ENCODE results near the gene PHF5A.

The PHF5A gene, protein sequence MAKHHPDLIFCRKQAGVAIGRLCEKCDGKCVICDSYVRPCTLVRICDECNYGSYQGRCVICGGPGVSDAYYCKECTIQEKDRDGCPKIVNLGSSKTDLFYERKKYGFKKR

DNA sequence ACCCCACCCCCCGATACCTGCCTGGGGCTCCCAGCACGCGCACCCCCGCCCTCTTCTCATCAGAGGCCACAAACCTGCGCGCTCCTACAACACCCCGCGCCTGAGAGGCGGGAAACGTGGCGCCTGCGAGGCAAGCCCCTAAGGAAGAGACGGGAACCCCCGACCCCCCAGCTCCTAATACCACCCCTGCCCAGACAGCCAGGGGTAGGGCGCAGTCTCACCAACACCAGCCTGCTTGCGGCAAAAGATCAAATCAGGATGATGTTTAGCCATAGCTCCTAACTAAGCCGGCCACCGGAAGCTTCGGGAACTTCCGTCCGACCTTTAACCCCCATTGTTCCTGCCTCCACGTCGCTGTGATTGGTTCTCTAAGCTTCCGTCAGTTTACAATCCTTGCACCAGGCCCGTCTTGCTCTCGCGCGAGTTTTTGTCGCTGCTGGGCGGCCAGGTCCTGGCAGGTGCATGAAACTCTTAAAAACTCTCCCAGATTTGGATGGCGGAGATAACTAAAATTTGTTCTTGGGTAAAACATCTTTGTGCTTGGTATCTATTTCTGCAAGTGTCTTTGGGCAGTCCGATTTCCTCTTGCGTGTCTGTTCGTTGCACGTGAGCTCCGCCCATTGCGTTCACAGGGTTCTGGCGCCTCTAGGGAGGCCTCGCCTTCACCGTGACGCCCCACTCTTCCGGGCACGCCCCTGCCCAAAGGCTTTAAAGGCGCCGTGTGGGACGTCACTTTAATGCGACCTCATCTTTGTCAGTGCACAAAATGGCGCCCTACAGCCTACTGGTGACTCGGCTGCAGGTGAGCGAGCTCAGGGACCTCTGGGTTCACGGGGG, at the start of gene PHF5A, which contains the start of gene ACO2:
Gene PHF5A, minus strand, starts transcription at position 312 of the 837 bp plus-strand sequence. Its CDS starts 39 bp downstream, at position 273.
Gene ACO2, plus strand, starts transcription at position 737 of the 837 bp plus-strand sequence. Its CDS starts 30 bp downstream, at position 767.
- Mint-ChIP-seq H3K9me3 (no peaks in the 10 kb centered on the region), H3K4me1 (peaks cover 59% of the 10 kb centered on the region), H3K36me3 (ENCODE audit: low read depth) (peaks cover 49% of the 10 kb centered on the region), H3K27me3 (no peaks in the 10 kb centered on the region), H3K4me3 (peak within 1 kb of the TSS; percentile 86), H3K27ac (peak within 1 kb of the TSS; percentile 100)
- ATAC-seq (peak; percentile 94), DNase-seq (peak; percentile 99)

DNA sequence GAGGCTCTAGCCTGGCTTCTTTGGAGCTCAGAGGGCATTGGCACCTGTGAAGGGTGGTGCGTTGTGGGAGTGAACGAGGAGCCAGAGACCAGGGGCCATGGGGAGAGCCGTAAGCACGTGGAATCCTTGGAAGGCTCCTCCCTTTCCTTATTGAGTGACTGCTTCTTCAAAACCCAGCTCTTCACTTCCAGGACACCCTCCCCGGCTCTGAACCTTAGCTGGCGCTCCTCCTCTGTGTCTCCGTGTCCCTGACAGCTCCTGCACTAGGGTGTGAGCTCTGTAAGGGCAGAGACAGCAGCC, 49.5 kb upstream of the PHF5A start:
- H3K27me3 Mint-ChIP-seq: no peaks in the 10 kb centered on the region
- no peak for DNase-seq
- no peak overlapping the region for H3K4me3 Mint-ChIP-seq
- H3K4me1 Mint-ChIP-seq: peaks cover 13% of the 10 kb centered on the region
- no peak for ATAC-seq
- no peaks in the 10 kb centered on the region for H3K9me3 Mint-ChIP-seq
- no peaks in the 10 kb centered on the region for H3K36me3 Mint-ChIP-seq (ENCODE audit: low read depth)
- no peak overlapping the region for H3K27ac Mint-ChIP-seq

DNA sequence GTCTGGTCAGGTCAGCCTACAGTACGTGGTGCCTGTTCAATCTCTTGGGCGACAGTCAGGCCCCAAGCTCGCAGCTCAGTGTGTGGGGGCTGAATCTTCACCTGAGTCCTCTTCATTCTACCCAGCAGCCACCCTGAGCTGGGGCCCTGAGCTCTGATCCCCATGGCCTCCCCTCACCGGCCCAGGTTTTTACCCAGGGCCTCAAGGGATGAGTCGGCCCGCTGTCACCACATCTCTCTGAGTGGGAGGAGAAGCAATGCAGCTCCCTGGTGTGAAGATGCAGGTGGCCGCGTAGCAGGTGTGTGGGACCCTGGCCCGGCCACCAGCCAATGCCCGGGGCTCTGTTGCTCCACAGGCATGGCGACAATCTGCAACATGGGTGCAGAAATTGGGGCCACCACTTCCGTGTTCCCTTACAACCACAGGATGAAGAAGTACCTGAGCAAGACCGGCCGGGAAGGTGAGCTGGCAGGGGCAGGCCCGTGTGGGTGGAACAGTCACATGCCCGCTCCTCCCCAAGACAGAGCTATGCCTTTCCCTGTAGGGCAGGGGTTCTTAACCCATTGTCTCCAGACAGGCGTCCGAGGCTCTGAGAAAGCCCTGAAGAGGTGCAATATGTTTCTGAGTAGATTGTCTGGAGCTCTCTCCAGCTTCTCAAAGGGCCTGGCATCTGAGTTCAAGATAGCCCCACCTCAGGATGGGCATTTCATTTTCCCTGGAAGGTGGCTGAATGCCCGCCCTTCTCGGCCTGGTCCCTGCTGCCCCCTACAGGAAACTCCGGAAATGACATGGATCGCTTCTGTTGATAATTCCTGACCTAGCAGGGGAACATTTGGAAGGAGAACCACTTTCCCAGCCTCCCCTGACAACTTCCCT, 48.9 kb upstream of the PHF5A start:
- H3K9me3 Mint-ChIP-seq: no peaks in the 10 kb centered on the region
- no peaks in the 10 kb centered on the region for H3K27me3 Mint-ChIP-seq
- H3K4me1 Mint-ChIP-seq: peaks cover 13% of the 10 kb centered on the region
- H3K36me3 Mint-ChIP-seq (ENCODE audit: low read depth): peaks cover 3% of the 10 kb centered on the region
- H3K4me3 Mint-ChIP-seq: no peak overlapping the region
- ATAC-seq (peak; percentile 67), DNase-seq (peak; percentile 53)
- peak overlapping the region; percentile 31 for H3K27ac Mint-ChIP-seq

DNA sequence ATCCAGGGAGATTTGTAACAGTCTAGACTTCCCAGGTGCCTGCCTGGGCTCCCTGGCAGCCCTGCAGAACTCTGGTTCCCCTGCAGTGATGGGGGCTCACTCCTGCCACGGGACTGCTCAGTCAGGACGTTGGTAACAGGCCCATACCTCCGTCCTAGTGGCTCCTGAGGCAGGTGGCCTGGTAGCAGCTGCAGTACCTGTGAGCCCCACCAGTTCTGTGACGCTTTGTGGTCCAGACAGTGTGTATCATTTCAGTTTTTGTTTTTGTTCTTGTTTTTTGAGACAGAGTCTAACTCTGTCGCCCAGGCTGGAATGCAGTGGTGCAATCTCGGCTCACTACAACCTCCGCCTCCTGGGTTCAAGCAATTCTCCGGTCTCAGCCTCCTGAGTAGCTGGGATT, 48.0 kb upstream of the PHF5A start:
- Mint-ChIP-seq H3K9me3 (no peaks in the 10 kb centered on the region), H3K27ac (no peak overlapping the region), H3K27me3 (no peaks in the 10 kb centered on the region), H3K36me3 (ENCODE audit: low read depth) (peaks cover 6% of the 10 kb centered on the region), H3K4me1 (peaks cover 13% of the 10 kb centered on the region), H3K4me3 (no peak overlapping the region)
- no peak for DNase-seq
- ATAC-seq: no peak

DNA sequence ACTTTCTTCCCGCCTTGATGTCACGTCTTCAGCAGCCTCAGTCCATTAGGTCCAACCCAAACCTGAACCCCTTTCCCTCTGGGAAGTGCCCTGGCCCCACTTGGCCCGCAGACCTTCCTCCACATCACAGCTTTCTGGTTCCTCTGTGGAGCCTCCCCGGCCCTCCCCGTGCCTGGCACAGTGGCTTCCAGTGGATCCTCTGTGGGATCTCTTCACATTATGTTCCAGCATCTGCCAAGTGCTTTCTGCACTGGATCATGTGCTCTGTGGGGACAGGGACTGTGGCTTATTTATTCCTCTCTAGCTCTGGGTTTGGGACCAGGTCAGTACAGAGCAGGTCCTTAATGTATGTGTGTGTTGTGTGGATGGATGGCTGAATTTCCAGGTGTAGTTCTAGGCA, 44.9 kb upstream of the PHF5A start:
- Mint-ChIP-seq H3K4me3 (no peak overlapping the region), H3K4me1 (peaks cover 13% of the 10 kb centered on the region), H3K36me3 (ENCODE audit: low read depth) (peaks cover 8% of the 10 kb centered on the region), H3K9me3 (no peaks in the 10 kb centered on the region), H3K27me3 (no peaks in the 10 kb centered on the region), H3K27ac (no peak overlapping the region)
- no peak for ATAC-seq
- no peak for DNase-seq

DNA sequence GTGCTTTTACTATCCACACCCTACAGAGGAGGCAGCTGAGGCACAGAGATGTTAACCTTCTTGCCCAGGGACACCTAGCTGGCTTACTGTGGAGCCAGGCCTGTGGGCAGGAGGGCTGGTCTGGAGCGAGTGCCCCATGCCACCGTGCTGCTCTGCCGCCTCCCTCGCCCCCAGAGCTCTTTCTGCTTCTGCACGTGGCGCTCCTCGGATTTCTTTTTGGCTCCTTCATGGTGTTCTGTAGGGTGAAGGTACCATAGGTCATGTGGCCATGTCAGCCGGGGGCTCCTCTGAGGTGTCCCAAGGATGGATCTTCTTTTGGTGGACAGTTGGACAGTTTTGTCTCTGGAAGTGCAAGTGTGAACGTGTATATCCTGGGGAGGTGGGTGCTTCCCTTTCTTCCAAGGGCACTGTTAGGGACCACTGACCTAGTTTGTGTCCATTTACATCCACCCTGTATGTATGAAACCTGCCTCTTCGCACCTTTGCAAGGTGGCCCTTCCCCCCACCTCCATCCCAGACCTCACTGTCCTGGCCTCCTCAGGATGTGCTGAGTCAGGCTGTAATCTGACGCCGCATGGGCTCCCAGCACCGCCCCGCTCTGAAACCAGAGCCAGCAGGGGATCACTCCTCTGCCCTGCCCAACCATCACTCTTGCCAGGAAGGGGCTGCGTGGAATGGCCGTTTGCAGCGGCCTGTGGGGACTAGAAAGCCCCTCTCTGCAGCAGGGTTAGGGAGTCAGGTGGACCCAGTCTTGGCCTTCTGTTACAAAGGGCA, 44.1 kb upstream of the PHF5A start:
- Mint-ChIP-seq H3K27me3 (no peaks in the 10 kb centered on the region), H3K36me3 (ENCODE audit: low read depth) (peaks cover 11% of the 10 kb centered on the region), H3K9me3 (no peaks in the 10 kb centered on the region), H3K4me1 (peaks cover 13% of the 10 kb centered on the region), H3K27ac (no peak overlapping the region), H3K4me3 (no peak overlapping the region)
- ATAC-seq: no peak
- no peak for DNase-seq

DNA sequence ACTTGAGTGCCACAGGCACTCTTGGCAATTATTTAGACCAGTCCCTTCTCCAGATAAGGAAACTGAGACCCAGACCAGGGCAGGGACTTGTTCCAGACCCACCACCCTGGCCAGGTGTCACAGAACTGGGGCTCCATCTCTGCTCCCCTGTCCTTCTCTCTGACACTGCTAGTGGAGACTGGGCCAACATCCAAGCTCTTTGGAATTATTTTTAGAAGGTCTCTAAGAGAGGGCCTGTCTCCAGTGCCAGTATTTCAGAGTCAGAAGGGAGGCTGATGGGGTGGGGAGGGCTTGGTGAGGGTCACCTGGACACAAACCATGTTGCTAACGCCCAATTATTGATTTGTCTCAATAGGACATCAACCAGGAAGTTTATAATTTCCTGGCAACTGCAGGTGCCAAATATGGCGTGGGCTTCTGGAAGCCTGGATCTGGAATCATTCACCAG, 43.1 kb upstream of the PHF5A start:
- no peak for ATAC-seq
- Mint-ChIP-seq H3K4me1 (peaks cover 4% of the 10 kb centered on the region), H3K27me3 (no peaks in the 10 kb centered on the region), H3K27ac (no peak overlapping the region), H3K9me3 (no peaks in the 10 kb centered on the region), H3K36me3 (ENCODE audit: low read depth) (peaks cover 11% of the 10 kb centered on the region), H3K4me3 (no peak overlapping the region)
- no peak for DNase-seq

DNA sequence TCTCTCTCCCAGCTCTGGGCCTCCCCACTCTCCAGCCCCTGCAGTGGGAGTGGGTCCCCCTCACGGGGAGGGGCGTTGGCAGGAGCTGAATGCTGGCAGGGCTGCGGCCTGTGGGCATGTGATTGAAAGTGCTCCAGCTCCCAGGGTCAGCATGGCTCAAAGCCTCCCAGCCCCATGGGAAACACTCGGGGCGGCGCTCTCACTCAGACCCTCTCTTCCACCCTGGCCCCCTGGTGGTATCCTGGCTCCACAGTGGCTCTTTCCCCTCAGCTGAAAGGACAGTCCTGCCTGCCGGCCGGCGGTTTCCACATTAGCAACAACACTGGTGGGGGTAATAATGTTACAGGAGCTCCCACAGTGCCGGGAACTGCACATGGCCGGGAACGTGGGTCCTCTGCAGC, 40.3 kb upstream of the PHF5A start:
- H3K9me3 Mint-ChIP-seq: no peaks in the 10 kb centered on the region
- H3K36me3 Mint-ChIP-seq (ENCODE audit: low read depth): peaks cover 14% of the 10 kb centered on the region
- no peaks in the 10 kb centered on the region for H3K27me3 Mint-ChIP-seq
- DNase-seq (no peak), ATAC-seq (no peak)
- H3K4me3 Mint-ChIP-seq: no peak overlapping the region
- no peaks in the 10 kb centered on the region for H3K4me1 Mint-ChIP-seq
- no peak overlapping the region for H3K27ac Mint-ChIP-seq

DNA sequence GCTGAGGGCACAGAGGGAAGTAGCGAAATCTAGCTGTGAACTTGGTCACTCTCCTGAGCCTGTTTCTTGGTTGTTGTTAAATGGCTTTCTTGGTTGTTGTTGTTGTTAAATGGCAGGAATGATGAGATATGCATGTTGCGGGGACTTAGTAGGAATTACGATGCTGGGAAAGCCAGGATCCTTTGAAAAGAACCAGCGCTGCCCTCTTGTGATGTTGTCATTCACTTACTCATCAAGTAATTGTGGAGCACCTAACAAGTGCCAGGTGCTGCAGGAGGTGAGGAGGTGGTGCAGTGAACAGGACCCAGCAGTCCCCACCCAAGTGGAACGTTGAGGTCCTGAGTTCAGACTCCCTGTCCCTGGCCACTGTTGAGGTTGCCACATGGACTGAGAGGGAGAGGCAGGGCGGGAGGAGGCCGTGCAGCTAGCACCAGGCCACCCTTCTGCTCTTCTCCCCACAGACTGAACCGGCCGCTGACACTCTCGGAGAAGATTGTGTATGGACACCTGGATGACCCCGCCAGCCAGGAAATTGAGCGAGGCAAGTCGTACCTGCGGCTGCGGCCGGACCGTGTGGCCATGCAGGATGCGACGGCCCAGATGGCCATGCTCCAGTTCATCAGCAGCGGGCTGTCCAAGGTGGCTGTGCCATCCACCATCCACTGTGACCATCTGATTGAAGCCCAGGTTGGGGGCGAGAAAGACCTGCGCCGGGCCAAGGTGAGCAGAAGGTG, 39.0 kb upstream of the PHF5A start:
- H3K27me3 Mint-ChIP-seq: no peaks in the 10 kb centered on the region
- H3K4me1 Mint-ChIP-seq: no peaks in the 10 kb centered on the region
- no peaks in the 10 kb centered on the region for H3K9me3 Mint-ChIP-seq
- no peak overlapping the region for H3K4me3 Mint-ChIP-seq
- no peak overlapping the region for H3K27ac Mint-ChIP-seq
- H3K36me3 Mint-ChIP-seq (ENCODE audit: low read depth): peaks cover 11% of the 10 kb centered on the region
- DNase-seq (no peak), ATAC-seq (no peak)

DNA sequence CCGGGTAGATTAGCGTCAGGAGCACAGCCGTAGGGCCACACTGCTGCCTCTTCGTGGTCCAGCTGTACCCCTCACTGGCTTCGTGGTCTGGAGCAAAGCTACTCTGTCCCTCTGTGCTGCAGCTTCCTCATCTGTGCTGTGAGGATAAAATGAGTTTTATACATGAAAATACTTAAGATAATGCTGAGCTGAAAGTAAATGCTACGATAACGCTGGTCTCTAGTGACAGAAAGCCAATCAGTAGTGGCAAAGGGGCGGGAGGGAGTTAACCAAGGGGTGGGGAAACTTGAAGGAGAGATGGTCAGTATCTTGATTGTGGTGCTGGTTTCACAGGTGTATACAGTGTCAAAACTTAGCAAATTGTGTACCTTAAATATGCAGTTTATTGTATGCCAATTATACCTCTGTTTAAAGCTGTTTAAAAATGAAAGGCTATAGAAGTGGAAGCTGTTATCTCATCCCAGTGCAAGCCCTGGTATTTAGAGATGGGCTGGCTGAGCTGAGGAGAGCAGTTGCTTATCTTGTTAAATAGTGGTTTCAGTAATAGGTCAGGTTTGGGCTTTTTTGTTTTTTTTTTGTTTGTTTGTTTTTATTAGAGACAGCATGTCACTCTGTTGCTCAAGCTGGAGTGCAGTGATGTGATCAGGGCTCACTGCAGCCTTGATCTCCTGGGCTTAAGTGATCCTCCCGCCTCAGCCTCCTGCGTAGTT, 37.2 kb upstream of the PHF5A start:
- peaks cover 16% of the 10 kb centered on the region for H3K36me3 Mint-ChIP-seq (ENCODE audit: low read depth)
- no peaks in the 10 kb centered on the region for H3K9me3 Mint-ChIP-seq
- ATAC-seq: no peak
- no peaks in the 10 kb centered on the region for H3K4me1 Mint-ChIP-seq
- no peak overlapping the region for H3K4me3 Mint-ChIP-seq
- H3K27ac Mint-ChIP-seq: no peak overlapping the region
- H3K27me3 Mint-ChIP-seq: no peaks in the 10 kb centered on the region
- no peak for DNase-seq

DNA sequence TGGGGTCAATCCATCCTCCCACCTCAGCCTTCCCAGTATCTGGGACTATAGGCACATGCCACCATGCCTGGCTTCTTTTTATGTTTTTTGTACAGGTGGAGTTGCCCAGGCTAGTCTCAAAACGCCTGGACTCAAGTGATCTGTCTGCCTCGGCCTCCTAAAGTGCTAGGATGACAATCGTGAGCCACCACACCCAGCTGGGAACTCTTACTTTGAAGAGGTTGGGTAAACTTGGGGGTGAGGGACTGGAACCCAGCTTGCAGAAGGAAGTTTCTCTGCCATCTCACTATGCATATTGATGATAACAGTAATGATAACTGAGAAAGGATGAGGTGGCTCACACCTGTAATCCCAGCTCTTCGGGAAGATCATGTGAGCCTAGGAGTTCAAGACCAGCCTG, 36.3 kb upstream of the PHF5A start:
- H3K4me3 Mint-ChIP-seq: no peak overlapping the region
- no peaks in the 10 kb centered on the region for H3K9me3 Mint-ChIP-seq
- H3K36me3 Mint-ChIP-seq (ENCODE audit: low read depth): peaks cover 17% of the 10 kb centered on the region
- no peak for DNase-seq
- no peaks in the 10 kb centered on the region for H3K4me1 Mint-ChIP-seq
- H3K27ac Mint-ChIP-seq: no peak overlapping the region
- H3K27me3 Mint-ChIP-seq: no peaks in the 10 kb centered on the region
- no peak for ATAC-seq

DNA sequence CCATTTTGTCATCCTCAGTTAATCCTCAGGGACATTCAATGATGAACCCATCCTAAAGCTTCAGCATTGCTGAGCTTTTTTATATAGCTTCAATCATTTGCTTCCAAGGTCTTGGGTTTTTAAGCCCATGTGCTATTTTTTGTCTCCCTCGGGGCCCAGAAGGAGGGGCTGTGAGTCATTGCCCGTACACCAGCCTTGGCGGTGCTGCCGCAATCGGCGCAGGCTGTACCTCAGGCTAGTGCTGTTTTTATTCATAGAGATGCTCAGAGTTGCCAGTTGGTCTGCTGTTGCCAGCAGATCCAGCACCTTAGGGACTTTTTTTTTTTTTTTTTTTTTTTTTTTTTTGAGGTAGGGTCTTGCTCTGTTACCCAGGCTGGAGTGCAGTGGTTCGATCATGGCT, 35.9 kb upstream of the PHF5A start:
- Mint-ChIP-seq H3K4me3 (no peak overlapping the region), H3K4me1 (no peaks in the 10 kb centered on the region), H3K27ac (no peak overlapping the region), H3K27me3 (no peaks in the 10 kb centered on the region), H3K9me3 (no peaks in the 10 kb centered on the region), H3K36me3 (ENCODE audit: low read depth) (peaks cover 15% of the 10 kb centered on the region)
- DNase-seq (no peak), ATAC-seq (no peak)

DNA sequence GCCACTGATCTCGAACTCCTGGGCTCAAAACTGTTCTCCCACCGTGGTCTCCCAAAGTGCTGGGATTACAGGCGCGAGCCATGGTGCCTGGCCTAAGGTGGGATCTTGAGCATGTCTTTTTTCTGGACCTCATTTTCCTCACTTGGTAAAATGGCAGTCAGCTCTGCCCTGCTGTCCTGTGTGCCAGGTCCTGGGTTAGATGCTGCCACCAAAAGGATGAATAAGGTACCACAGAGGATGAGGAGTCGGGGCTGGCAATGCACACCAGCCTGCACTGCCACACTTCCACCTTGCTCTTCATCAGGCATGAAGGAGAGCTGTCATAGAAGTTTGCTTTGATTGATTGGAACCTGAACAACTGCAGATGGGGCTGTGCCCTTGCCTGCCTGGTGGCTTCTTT, 32.7 kb upstream of the PHF5A start:
- ATAC-seq: peak; percentile 80
- no peaks in the 10 kb centered on the region for H3K9me3 Mint-ChIP-seq
- peaks cover 12% of the 10 kb centered on the region for H3K36me3 Mint-ChIP-seq (ENCODE audit: low read depth)

More for the DNA sequence above, 32.7 kb upstream of the PHF5A start:
- Mint-ChIP-seq H3K27me3 (no peaks in the 10 kb centered on the region), H3K4me3 (no peak overlapping the region), H3K4me1 (no peaks in the 10 kb centered on the region), H3K27ac (no peak overlapping the region)
- no peak for DNase-seq
